ENCODE measurements around the gene AMIGO3.

Gene AMIGO3

DNA sequence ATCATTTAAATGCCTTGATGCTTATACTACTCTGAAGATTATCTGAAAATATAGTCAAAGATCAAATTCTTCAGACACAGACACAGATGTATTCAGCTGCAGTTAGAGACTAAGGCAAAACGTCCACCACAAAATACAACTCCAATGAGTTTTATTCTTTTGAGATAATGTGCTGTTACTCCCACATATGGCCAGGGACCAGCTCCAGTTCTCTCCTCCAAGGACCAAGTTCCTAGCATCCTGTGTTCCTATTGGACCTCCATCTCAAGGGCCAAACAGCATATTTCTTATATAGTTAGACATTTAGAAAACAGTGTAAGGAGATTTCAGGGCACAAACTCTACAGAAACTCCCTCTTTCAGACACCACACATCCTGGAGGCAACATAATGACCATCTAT is 39.7 kb upstream of the AMIGO3 start:
- Histone ChIP-seq H3K9ac (ENCODE audit: low read length) (no peak overlapping the region), H3K9me3 (ENCODE audit: insufficient read depth, low read length) (no peaks in the 10 kb centered on the region), H3K79me2 (ENCODE audit: insufficient read depth, low read length) (peaks cover 46% of the 10 kb centered on the region), H3K9me2 (replicated peaks; ENCODE audit: insufficient read depth, low read length) (no peaks in the 10 kb centered on the region), H3K36me3 (ENCODE audit: low read length) (no peaks in the 10 kb centered on the region), H4K20me1 (ENCODE audit: low read depth, low read length) (no peaks in the 10 kb centered on the region), H3K27ac (ENCODE audit: low read depth, low read length) (no peak overlapping the region), H3K4me3 (ENCODE audit: insufficient read depth, low read length, poor library complexity, severe bottlenecking) (no peak overlapping the region), H3K27me3 (ENCODE audit: low read length) (no peaks in the 10 kb centered on the region), H3F3A (ENCODE audit: insufficient read depth) (no peaks in the 10 kb centered on the region), H3K4me2 (ENCODE audit: low read depth, low read length, poor library complexity, severe bottlenecking) (no peak overlapping the region), H2AFZ (ENCODE audit: low read depth, low read length, severe bottlenecking) (no peak overlapping the region)
- TF ChIP-seq CTCF (IDR thresholded peaks at IDR 0.05; ENCODE audit: insufficient read depth, low read length, poor library complexity, severe bottlenecking) (no peak), EZH2phosphoT487 (conservative IDR thresholded peaks at IDR 0.05; ENCODE audit: low read length) (no peak)

DNA sequence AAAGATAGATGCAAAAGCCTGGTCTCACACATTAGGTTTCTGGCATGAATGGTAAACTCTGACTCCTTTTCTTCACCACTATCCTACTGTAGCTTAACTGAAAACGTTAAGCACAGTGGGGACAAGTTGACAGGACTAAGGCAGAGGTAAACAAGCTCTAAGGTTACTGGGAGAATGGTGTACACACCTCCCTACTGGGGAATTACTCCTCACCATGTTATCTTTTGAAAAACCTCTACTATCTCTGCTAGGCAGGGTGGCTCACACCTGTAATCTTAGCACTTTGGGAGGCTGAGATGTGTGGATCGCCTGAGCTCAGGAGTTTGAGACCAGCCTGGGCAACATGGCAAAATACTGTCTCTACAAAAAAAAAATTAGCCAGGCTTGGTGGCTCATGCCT is 37.7 kb upstream of the AMIGO3 start:
- Histone ChIP-seq H4K20me1 (ENCODE audit: low read depth, low read length) (0 out of 2 replicates have a peak, but pooled peaks cover 4% of the 10 kb centered on the region), H3K9me3 (ENCODE audit: insufficient read depth, low read length) (no peaks in the 10 kb centered on the region), H3K9ac (ENCODE audit: low read length) (no peak overlapping the region), H3K36me3 (ENCODE audit: low read length) (no peaks in the 10 kb centered on the region), H3K9me2 (replicated peaks; ENCODE audit: insufficient read depth, low read length) (no peaks in the 10 kb centered on the region), H3K79me2 (ENCODE audit: insufficient read depth, low read length) (peaks cover 47% of the 10 kb centered on the region), H3K27me3 (ENCODE audit: low read length) (no peaks in the 10 kb centered on the region), H3F3A (ENCODE audit: insufficient read depth) (no peaks in the 10 kb centered on the region), H3K27ac (ENCODE audit: low read depth, low read length) (no peak overlapping the region), H3K4me2 (ENCODE audit: low read depth, low read length, poor library complexity, severe bottlenecking) (no peak overlapping the region), H3K4me3 (ENCODE audit: insufficient read depth, low read length, poor library complexity, severe bottlenecking) (no peak overlapping the region), H2AFZ (ENCODE audit: low read depth, low read length, severe bottlenecking) (no peak overlapping the region)
- TF ChIP-seq EZH2phosphoT487 (conservative IDR thresholded peaks at IDR 0.05; ENCODE audit: low read length) (no peak), CTCF (IDR thresholded peaks at IDR 0.05; ENCODE audit: insufficient read depth, low read length, poor library complexity, severe bottlenecking) (no peak)

DNA sequence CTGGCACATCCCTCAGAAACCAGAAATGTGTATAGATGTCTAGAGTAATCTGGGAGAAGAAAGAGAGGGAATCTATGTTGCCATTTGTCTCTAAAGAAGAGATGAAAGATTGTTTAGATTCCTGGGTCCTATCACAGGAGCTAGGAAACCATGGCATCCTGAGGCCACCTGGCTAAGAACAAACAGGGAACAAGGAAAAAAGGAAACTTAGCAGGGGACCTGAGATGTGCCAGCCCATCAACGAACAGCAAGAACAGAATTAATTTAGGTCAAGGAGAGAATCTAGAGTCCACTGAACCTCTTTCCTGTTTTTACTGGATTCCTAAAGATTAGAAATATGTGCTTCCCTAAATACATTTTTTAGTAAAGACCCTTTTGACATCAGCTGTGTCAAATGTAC is 36.6 kb upstream of the AMIGO3 start:
- Histone ChIP-seq H3K9me2 (replicated peaks; ENCODE audit: insufficient read depth, low read length) (no peaks in the 10 kb centered on the region), H3F3A (ENCODE audit: insufficient read depth) (no peaks in the 10 kb centered on the region), H3K27me3 (ENCODE audit: low read length) (no peaks in the 10 kb centered on the region), H3K4me2 (ENCODE audit: low read depth, low read length, poor library complexity, severe bottlenecking) (no peak overlapping the region), H2AFZ (ENCODE audit: low read depth, low read length, severe bottlenecking) (no peak overlapping the region), H3K4me3 (ENCODE audit: insufficient read depth, low read length, poor library complexity, severe bottlenecking) (no peak overlapping the region), H3K9me3 (ENCODE audit: insufficient read depth, low read length) (no peaks in the 10 kb centered on the region), H3K36me3 (ENCODE audit: low read length) (no peaks in the 10 kb centered on the region), H3K27ac (ENCODE audit: low read depth, low read length) (no peak overlapping the region), H3K79me2 (ENCODE audit: insufficient read depth, low read length) (peaks cover 53% of the 10 kb centered on the region), H4K20me1 (ENCODE audit: low read depth, low read length) (0 out of 2 replicates have a peak, but pooled peaks cover 4% of the 10 kb centered on the region), H3K9ac (ENCODE audit: low read length) (no peak overlapping the region)
- TF ChIP-seq CTCF (IDR thresholded peaks at IDR 0.05; ENCODE audit: insufficient read depth, low read length, poor library complexity, severe bottlenecking) (no peak), EZH2phosphoT487 (conservative IDR thresholded peaks at IDR 0.05; ENCODE audit: low read length) (no peak)

Data from SU-DHL-6 (cell line).